Activated CD4-positive, alpha-beta T cell treated with anti-CD3 and anti-CD28 coated beads for 24 hours (primary cell): Measurements from ENCODE around the gene ALAD.
"Not testable (repeated sequence)": the region's sequence is repeated elsewhere in the genome, so short reads cannot be mapped to it uniquely, and the experiment has no call there.

Experiments
- DNase-seq, 2 donors: peaks; one replicate each; pipeline ENCODE4 v3.0.0-alpha.2; 2020; ENCODE audit warnings: low read depth in 2 of 2

Gene ALAD

DNA sequence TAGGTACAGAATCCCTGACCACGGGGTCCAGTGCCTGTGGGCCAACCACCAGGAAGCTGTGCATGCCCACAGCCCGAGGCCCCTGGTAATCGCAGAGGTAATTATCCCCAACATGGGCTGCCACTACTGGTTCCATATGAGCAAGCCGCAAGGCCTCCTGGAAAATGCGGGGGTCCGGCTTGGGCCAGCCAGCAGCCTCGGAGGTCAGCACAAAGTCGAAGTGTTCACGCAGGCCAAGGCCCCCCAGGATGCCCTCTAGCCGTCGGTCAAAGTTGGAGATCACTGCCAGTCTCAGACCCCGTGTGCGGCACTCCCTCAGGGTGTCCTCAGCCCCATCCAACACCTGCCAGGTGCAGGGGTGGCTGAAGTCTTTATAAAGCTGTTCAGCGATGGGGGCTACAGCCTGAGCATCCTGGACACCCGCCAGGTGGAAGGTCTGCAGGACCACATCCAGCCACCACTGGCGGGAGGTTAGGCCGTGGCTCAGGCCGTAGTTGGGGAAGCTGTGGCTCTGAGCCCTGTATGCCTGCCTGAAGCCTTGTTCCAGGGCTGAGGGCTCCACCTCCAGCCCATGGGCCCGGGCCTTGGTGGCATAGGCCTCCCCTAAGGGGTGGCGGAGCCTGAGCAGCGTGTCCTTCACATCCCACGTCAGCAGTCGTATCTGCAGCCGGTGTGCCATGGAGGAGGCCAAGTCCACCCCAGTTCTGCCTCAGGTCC lies 27.2 kb downstream of the ALAD start:
- DNase-seq: no peak

DNA sequence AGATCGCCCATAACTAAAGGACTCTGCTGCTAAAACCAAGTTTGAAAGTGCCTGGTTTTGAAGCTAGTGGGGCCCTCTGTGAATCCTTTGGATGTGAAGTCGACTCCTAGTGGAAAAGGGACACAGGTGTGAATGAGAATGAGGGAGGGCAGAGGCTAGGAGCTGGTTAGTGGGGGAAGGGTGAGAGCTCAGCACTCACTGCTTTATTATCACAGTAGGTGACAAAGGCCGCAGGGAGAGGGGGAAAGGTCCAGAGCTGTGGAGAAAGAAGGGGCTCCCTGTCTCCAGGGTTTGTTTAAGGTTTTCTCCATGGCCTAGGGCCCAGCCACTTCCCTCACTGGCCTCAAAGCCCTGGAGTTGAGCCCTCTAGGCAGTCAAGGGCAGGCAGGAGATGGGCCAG lies 27.8 kb downstream of the ALAD start:
- no peak for DNase-seq

DNA sequence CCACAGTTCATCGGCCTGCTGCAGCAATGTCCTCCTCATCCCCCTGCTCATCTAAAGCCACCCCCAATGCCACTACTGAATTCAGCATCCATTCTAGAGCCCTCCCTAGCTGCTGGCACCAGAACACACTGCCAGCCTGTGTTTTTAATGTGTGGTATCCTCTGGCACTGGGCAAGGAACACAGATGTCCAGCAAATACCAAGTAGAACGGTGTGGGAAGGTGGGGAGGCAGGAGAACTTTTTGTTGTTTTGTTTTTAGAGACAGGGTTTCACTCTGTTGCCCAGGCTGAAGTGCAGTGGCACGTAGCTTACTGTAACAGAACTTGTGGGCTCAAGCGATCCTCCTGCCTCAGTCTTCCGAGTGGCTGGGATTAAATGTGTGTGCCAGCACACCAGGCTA lies 29.0 kb downstream of the ALAD start:
- DNase-seq: no peak

DNA sequence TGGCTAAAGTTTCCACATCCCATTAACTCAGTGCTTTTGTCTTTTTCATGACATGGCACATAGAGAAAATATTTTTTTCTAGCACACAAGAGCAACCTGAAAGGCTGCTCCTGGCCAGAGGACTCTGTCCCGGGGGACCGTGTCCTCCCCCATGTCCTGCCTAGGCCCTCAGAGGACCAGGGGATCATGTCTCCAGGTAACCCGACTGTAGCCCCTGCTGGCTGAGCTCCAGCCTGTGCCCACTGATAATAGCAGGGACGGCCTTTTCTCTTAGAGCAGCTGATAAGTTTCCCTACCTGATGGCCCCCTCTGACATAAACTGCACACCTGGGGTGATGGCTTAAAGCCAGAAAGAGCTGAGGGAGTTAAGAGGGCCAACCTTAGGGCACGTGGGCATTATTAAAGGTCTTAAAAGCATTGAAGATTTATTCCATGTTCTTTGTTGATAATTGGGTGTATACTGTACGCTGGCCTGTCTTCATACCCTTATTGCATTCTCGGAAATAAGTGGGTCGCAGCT lies 30.2 kb downstream of the ALAD start:
- DNase-seq: no peak

DNA sequence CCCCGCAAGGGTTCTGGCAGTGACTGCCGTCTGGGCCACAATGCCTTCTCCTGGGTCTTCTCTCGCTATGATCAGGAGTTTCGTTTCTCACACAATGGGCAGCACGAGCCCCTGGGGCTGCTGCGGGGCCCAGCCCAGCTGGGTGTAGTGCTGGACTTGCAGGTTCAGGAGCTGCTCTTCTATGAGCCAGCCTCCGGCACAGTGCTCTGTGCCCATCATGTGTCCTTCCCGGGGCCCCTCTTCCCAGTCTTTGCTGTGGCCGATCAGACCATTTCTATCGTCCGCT lies 31.3 kb downstream of the ALAD start:
- DNase-seq: no peak

DNA sequence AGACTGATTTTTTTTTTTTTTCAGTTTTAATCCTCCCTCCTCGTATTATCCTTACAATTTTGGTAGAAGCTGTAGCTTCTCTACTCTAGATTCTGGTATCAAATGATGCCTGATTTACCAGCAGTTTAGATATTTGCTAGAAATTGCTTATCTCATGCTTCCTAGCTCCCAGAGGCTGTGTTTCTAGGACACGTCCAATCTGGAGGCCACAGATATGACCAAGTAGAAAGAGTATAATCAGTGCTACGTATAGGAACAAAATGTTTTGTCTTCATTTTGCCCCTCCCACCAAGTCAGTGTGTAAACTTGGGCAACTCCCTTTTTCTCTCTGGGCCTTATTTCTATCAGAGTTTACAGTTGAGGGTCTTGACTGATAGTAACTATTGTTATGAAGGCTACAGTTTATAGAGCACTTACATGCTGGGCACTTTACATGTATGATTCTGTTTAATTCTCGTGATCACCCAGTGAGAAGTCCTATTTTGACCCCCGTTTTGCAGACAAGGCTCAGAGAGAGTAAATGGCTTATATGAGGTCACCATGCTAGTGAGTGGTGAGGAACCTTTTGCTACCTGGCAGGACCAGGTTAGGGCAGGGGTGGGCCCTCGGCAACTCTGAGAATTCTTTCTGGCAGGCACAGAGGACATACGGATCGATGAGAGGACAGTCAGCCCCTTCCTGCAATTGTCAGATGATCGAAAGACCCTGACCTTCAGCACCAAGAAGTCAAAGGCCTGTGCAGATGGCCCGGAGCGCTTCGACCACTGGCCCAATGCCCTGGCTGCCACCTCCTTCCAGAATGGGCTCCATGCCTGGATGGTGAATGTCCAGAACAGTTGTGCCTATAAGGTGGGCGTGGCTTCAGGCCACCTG lies 31.9 kb downstream of the ALAD start:
- no peak for DNase-seq

DNA sequence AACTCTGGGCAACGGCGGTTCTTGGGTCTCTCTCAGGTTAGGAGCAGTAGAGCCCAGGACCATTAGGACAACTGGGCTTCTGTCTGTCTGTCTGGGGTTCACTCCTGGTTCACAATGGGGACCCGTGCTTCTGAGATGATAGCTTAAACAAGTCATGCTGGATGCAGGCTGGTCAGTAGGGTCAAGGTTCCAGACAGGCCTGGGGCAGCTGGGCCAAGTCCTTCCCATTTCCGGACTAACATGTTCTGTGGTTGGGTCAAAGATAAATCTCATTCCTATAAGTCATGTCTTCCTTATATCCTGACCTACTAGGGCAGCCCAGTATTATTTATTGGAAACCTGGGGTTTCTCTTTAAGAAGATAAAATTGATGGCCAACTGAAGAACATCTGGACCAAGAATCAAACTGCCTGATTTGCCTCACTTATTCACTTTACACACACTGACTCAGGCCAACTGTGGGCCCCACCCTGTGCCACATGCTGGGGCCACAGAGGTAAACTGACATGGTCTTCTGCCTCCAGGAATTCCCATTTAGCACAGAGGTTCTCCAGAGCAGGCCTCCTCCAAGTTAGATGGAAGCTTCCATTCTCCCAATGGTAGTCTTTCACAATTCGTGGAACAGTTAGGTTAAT lies 32.6 kb downstream of the ALAD start:
- DNase-seq: no peak

DNA sequence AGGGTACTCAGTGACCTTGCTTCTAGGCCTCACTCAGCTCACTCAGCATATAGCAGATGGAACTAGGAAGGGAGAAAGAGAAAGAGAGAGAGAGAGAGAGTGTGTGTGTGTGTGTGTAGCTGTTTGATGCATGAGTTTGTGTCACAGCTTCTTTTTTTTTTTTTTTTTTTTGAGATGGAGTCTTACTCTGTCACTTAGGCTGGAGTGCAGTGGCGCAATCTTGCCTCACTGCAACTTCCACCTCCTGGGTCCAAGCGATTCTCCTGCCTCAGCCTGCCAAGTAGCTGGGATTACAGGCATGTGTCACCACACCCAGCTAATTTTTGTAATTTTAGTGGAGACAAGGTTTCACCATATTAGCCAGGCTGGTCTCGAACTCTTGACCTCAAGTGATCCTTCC lies 35.4 kb downstream of the ALAD start:
- not testable (repeated sequence) for DNase-seq

DNA sequence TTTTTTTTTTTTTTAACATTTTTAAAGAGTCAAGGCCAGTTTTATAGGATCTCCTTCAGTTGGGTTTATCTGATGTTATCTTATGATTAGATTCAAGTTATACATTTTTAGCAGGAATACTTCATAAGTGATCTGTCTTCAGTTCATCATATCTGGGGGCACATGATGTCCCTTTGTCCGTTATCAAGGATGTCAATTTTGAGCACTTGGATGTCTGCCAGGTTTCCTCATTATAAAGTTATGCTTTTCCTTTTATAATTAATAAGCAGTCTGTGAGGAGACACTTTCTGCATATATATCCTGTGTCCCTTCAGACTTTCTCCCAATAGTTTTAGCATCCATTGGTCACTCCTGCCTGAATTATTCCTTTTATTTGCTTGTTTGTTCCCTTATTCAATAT lies 36.1 kb downstream of the ALAD start:
- DNase-seq: no peak

DNA sequence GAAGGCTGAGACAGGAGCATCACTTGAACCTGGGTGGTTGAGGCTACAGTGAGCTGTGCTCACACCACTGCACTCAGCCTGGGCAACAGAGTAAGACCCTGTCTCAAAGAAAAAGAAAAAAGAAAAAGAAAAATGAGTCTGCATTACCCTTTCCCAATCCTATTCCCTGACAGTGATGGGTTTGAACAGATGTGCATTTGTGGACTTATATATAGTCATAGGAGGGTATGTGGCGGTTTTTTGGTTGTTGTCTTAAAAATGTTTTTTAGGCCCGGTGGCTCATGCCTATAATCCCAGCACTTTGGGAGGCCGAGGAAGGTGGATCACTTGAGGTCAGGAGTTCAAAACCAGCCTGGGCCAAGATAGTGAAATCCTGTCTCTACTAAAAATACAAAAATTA lies 37.7 kb downstream of the ALAD start:
- DNase-seq: no peak

DNA sequence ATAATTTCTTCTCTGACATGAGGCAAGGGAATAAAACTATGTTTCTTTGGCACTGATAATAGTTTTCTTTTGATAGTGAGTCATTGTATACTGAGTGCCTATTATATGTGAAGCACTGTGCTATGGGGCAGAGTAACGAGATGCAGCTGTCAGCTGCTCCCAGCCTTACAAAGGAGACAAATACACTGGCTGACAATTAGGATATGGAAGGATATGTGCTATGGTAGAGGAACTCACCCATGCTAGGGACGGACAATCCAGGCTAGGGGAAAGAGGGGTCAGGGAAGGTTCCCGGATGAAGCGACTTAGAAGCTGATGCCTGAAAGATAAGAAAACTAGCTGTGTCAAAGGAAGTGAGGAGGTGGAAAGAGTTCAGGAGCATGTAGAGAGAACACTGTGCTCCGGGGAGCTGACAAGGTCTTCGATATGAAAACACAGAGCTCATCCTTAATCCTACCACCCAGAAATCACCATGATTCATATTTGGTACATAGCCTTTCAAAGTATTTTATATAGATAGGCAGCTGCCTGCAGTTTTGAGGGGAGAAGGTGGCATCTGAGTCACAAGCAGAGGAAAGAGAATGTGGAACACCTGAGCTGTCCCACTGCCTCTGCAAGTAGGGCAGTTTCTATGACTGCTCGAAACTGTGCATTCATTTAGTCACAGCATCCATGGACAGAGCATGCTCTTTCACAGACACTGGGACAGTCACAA lies 39.6 kb downstream of the ALAD start:
- DNase-seq: no peak

DNA sequence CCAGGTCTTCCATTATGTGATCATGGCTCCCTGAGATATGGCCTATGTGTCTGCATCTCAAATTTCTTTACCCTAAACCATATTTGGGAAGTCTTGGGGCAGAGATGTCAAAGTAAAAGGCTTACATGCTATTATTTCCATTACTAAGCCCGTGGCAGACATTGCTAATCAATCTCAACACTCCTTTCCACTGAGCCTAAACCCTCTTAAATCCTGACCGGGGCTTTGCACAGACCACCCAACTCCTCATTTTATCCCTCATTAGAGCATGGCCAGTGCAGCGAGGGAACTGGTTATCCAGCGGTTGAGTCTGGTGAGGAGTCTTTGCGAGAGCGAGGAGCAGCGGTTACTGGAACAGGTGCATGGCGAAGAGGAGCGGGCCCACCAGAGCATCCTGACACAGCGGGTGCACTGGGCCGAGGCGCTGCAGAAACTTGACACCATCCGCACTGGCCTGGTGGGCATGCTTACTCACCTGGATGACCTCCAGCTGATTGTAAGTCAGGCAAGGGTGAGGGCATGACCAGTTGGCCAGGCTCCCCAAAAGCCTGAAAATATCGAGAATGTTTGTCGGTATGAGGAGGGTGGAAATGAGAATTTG lies 40.7 kb downstream of the ALAD start:
- no peak for DNase-seq

DNA sequence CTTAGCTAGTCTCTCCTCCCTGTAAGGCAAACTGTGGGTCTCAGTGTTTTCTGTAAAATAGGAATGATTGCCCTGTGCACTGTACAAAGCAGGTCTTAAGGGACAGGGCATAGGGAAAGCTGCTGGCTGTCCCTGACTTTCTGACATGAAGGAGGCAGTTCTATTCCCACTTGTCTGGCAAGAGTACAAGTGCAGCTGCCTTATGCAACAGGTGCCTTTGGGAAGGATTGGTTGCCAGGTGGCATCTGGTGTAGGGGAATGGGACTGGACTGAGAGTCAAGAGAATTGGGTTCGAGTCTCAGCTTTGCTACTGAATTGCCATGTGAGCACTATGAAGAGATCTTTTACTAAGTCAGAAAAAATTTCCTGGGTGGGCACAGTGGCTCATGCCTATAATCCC lies 41.7 kb downstream of the ALAD start:
- no peak for DNase-seq

DNA sequence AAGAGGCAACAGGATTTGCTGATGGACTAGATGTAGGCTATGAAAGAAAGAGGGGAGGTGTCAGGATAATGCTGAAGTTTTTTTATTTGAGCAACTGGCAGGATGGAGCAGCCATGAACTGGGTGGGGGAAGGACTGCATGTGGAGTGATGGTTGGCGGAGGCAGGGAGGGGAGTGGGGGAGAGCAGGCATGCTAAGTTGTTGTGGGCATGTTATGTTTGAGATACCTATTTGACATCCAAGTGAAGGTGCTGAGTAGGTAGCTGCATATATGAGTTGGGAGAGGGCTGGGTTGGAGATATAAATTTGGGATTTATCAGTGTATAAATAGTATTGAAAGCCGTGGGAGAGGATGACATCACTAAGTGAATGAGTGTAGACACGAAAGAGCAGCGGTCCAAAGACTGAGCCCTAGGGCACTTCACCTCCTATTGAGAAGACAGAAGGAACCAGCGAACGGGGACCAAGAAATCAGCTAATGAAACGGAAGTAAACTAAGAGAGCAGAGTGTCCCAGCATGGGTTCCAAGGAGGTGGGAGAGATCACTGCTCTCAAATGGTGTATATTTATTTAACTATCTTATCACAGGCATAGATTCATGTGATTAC lies 44.3 kb downstream of the ALAD start:
- no peak for DNase-seq

DNA sequence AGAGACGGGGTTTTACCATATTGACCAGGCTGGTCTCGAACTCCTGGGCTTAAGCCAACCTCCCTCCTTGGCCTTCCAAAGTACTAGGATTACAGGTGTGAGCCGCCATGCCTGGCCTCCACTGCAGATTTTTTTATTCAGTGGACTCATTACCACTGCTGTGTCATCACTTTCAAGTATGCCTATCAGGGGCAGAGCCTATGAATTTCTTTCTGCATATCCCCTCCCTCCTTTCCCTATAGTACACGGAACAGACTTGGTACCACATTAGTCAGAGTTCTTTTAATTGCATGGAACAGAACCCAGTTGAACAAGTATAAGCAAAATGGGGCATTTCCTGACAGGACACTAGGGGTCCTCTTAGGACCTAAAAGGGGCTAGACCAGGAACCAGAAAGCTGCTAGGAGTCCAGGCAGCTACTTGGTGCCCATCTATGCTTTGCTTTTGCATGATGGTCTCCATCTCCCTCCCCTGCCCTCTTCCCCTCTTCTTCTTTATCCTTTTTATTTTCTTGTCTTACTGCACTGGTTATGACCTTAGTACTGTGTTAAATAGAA lies 46.0 kb downstream of the ALAD start:
- DNase-seq: no peak

DNA sequence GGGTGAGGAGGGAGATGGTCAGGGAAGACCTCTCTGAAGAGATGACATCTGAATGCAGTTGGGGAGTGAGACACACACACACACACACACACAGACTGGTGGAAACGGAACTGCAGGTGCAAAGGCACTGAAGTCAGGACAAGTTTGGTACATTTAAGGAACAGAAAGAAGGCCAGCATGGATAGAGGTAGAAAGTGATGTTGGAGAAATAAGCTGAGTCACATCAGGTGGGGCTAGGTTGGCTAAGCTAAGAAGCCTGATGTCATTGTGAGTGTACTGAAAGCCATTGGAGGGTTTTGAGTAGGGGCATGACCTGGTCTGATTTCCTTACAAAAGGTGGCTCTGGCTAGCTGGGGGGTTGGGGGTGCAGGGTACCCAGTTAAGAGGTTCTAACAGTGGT lies 48.7 kb downstream of the ALAD start:
- DNase-seq: no peak

DNA sequence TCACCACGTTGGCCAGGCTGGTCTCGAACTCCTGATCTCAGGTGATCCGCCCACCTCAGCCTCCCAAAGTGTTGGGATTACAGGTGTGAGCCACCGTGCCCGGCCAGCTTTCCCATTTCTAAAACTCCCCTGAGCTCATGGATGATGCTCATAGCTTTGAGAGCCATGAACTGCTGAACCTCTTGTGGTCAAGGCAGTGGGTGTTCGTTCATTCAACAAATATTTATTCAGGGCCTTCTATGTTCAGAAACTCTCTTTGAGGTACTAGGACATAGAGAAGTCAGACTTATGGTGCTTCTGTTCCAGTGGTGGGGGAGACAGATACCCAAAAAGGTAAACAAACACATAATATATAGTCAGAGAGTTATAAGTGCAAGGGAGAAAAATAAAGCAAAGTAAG lies 49.1 kb downstream of the ALAD start:
- DNase-seq: no peak

DNA sequence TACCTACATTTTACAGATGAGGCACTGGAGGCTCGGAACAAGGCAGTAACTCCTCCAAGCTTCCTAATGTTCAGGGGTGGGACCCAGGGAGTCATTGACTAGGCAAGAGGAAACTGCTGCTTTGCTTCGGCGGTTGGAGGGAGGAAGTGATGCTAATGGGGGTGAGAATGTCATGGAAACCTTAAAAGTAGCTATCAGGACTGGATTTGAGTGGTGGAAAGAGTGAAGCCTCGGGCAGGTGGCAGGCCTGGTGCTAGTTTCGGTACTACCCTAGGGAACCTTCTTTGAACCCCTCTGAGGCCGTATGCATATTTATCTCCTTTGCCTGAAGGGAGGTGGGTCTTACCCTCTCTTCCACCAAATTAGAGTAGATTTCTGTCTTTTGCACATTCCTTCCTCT lies 50.1 kb downstream of the ALAD start:
- no peak for DNase-seq

DNA sequence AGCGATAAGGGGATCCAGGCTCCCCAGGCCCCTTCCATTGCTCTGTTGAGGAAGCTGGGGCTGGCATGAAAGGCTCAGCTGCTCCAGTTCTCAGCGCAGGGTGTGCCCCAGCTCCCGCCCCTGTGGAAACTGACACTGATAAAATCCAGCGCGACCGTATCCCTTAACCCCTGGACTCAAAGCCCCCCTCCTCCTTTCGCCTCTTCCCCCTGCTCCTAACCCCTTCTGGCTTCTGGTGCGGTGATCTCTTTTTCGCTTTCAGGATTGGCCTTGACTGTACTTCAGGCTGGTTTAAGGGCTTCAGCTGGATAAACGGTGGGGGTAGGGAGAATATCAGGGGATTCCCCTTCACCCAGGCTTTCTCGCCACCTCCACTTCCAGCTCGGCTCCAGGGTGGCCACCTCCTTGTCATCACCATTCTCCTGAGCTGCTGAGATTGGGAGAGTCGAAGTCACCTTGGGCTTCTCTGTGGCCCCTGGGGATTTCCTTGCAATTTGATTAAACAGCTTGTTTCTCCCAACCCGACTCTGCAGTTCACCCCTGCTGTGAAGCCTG lies 50.9 kb downstream of the ALAD start:
- no peak for DNase-seq

DNA sequence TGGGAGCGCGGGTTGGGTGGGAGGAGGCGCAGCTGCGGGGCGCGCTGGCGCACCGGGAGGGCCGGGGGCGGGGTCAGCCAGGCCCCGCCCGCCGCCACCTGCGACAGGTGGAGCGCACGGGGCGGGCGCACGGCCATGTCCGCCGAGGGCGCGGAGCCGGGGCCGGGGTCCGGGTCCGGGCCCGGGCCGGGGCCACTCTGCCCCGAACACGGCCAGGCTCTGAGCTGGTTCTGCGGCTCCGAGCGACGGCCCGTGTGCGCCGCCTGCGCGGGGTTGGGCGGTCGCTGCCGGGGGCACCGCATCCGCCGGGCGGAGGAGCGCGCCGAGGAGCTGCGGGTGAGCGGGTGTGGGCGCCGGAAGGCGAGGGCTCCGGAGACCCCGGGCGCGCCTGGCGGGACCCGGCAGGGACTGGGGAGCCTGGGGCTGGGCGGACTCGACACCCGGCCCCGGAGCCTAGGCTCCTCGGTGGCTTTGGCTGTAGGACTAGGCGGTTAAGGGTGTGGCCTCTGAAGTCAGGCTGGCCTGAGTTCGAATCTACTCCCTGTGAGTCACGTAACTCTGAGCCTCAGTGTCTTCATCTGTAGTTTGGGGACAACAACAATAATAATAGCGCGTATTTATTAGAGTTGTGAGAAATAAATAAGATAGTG lies 51.5 kb downstream of the ALAD start, which contains the start of gene BSPRY:
Gene BSPRY (plus strand): TSS at position 97 of the 650 bp plus-strand sequence. CDS start 39 bp downstream, at position 136.
- no peak for DNase-seq
